ENCODE data around the gene RERG.
A peak's percentile ranks its signal among the peaks of the same experiment; 100 is the strongest.

Gene RERG, protein sequence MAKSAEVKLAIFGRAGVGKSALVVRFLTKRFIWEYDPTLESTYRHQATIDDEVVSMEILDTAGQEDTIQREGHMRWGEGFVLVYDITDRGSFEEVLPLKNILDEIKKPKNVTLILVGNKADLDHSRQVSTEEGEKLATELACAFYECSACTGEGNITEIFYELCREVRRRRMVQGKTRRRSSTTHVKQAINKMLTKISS

DNA sequence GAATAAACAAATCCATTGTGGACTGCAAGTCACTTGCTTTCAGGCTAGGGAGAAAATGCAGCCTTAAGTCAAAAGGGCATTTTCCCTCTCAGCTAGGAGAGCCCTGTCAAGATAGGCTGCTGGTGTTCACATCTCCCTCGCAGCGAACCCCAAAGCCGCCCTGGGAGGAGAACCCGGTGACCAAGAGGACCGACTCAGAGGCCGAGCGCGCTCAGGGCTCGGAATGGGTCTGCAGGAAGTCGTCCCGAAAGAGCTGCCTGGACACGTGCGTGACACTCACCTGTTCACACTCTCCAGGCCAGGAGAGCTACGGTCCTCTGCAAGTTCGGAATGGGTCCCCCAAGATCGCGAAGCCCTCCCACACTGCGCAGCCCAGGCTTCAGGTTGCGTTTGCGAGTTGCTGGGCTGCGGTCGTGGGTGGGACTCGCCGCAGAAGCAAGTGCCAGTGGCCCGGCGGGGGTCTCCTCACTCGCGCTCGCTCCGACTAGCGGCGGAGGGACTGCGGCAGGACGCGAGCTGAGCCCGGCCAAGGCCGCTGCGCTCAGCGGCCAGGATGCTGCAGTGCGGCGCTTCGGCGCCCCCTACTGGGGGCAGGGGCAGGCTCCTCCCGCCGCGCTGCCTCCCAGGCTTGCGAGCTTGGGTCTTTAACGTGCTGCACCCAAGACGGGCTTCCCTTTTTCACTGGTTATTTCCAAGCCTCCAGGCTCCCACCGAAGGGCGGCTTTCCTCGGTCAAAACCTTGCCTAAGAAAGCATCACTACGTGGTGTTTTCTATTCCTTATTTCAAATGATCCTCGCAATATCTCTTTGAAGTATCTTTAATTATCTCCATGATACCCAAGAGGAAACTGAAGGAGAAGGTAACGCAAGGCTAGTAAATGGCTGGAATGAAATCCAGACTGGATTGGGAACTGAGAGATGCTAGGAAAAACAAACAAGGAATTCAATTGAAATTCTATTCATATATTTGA lies at the start of gene RERG:
TSS of gene RERG (minus strand) at position 503 of the 971 bp plus-strand sequence. CDS start 3,928 bp downstream, outside the sequence.
- H3K4me1 ChIP-seq (ENCODE audit: control insufficient read depth, insufficient read depth, low read length) = peaks cover 5% of the 10 kb centered on the region; the same call in 1 of the 2 replicates
- H3K4me3 ChIP-seq (ENCODE audit: low read depth, low read length) = peak within 1 kb of the TSS; percentile 44
- ChIA-PET POLR2A (interaction anchor here (0.5 kb wide), 1 partner anchor 46 kb away, joined by 3 read pairs; no protein-coding TSS in a partner anchor), CTCF (interaction anchor here (0.5 to 5.2 kb wide), 56 partner anchors 8 to 1812 kb away, joined by 3 to 101 read pairs (median 4); partner anchors contain the start of gene ART4)
- no peaks in the 10 kb centered on the region for H3K36me3 ChIP-seq (ENCODE audit: control insufficient read depth in 2 of 2, insufficient read depth in 1 of 2, low read length in 2 of 2)
- peak within 1 kb of the TSS; percentile 28; the same call in 1 of the 2 replicates for H3K27ac ChIP-seq (ENCODE audit: extremely low read depth, low read depth, low read length)
- H3K9me3 ChIP-seq (ENCODE audit: control insufficient read depth, insufficient read depth, low read depth, low read length) = no peaks in the 10 kb centered on the region
- TF ChIP-seq KLF1 (tag by site-specific recombination; IDR thresholded peaks at IDR 0.05) (no peak), ZNF221 (tag by site-specific recombination; IDR thresholded peaks at IDR 0.05; ENCODE audit: borderline replicate concordance) (no peak), ZNF354C (tag by site-specific recombination; IDR thresholded peaks at IDR 0.05; ENCODE audit: borderline replicate concordance, low read depth) (no peak), ZNF169 (tag by site-specific recombination; IDR thresholded peaks at IDR 0.05) (no peak), KLF10 (tag by site-specific recombination; IDR thresholded peaks at IDR 0.05) (no peak), MEIS1 (CRISPR knock-in tag; IDR thresholded peaks at IDR 0.05; ENCODE audit: borderline replicate concordance) (no peak), TCF7L2 (IDR thresholded peaks at IDR 0.05; ENCODE audit: borderline replicate concordance, low read depth, low read length) (no peak), ZNF670 (tag by site-specific recombination; IDR thresholded peaks at IDR 0.05; ENCODE audit: low read depth) (no peak), GLI4 (tag by site-specific recombination; IDR thresholded peaks at IDR 0.05) (no peak), ZNF223 (tag by site-specific recombination; IDR thresholded peaks at IDR 0.05) (no peak), ZNF37A (tag by site-specific recombination; IDR thresholded peaks at IDR 0.05) (no peak), ZBTB1 (tag by site-specific recombination; IDR thresholded peaks at IDR 0.05) (no peak), HOXD13 (CRISPR knock-in tag; IDR thresholded peaks at IDR 0.05; ENCODE audit: borderline replicate concordance) (no peak), BCL11B (tag by site-specific recombination; IDR thresholded peaks at IDR 0.05; ENCODE audit: low read depth) (no peak), ZNF785 (tag by site-specific recombination; IDR thresholded peaks at IDR 0.05) (0 out of 2 replicates have a peak, but pooled peaks have one; percentile 41), KLF16 (tag by site-specific recombination; IDR thresholded peaks at IDR 0.05) (no peak), ZNF24 (tag by site-specific recombination; IDR thresholded peaks at IDR 0.05) (no peak; the same call in 1 of the 2 replicates), ZNF596 (tag by site-specific recombination; IDR thresholded peaks at IDR 0.05) (no peak), OSR2 (tag by site-specific recombination; IDR thresholded peaks at IDR 0.05) (no peak), ZNF530 (tag by site-specific recombination; IDR thresholded peaks at IDR 0.05; ENCODE audit: low read depth) (no peak), GLI2 (tag by site-specific recombination; IDR thresholded peaks at IDR 0.05; ENCODE audit: borderline replicate concordance, low read depth) (no peak), ZEB2 (tag by site-specific recombination; IDR thresholded peaks at IDR 0.05) (peak; percentile 82), ZNF341 (tag by site-specific recombination; IDR thresholded peaks at IDR 0.05; ENCODE audit: low read depth) (no peak)
- TF ChIP-seq, protein P1, sequence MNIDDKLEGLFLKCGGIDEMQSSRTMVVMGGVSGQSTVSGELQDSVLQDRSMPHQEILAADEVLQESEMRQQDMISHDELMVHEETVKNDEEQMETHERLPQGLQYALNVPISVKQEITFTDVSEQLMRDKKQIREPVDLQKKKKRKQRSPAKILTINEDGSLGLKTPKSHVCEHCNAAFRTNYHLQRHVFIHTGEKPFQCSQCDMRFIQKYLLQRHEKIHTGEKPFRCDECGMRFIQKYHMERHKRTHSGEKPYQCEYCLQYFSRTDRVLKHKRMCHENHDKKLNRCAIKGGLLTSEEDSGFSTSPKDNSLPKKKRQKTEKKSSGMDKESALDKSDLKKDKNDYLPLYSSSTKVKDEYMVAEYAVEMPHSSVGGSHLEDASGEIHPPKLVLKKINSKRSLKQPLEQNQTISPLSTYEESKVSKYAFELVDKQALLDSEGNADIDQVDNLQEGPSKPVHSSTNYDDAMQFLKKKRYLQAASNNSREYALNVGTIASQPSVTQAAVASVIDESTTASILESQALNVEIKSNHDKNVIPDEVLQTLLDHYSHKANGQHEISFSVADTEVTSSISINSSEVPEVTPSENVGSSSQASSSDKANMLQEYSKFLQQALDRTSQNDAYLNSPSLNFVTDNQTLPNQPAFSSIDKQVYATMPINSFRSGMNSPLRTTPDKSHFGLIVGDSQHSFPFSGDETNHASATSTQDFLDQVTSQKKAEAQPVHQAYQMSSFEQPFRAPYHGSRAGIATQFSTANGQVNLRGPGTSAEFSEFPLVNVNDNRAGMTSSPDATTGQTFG (tag by site-specific recombination; IDR thresholded peaks at IDR 0.05; ENCODE audit: borderline replicate concordance) = no peak
- TF ChIP-seq, protein P2, sequence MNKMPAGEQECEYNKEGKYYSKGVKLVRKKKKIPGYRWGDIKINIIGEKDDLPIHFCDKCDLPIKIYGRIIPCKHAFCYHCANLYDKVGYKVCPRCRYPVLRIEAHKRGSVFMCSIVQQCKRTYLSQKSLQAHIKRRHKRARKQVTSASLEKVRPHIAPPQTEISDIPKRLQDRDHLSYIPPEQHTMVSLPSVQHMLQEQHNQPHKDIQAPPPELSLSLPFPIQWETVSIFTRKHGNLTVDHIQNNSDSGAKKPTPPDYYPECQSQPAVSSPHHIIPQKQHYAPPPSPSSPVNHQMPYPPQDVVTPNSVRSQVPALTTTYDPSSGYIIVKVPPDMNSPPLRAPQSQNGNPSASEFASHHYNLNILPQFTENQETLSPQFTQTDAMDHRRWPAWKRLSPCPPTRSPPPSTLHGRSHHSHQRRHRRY (tag by site-specific recombination; IDR thresholded peaks at IDR 0.05) = no peak
- TF ChIP-seq, protein P3, sequence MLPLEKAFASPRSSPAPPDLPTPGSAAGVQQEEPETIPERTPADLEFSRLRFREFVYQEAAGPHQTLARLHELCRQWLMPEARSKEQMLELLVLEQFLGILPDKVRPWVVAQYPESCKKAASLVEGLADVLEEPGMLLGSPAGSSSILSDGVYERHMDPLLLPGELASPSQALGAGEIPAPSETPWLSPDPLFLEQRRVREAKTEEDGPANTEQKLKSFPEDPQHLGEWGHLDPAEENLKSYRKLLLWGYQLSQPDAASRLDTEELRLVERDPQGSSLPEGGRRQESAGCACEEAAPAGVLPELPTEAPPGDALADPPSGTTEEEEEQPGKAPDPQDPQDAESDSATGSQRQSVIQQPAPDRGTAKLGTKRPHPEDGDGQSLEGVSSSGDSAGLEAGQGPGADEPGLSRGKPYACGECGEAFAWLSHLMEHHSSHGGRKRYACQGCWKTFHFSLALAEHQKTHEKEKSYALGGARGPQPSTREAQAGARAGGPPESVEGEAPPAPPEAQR (tag by site-specific recombination; IDR thresholded peaks at IDR 0.05) = no peak
- TF ChIP-seq, protein P4, sequence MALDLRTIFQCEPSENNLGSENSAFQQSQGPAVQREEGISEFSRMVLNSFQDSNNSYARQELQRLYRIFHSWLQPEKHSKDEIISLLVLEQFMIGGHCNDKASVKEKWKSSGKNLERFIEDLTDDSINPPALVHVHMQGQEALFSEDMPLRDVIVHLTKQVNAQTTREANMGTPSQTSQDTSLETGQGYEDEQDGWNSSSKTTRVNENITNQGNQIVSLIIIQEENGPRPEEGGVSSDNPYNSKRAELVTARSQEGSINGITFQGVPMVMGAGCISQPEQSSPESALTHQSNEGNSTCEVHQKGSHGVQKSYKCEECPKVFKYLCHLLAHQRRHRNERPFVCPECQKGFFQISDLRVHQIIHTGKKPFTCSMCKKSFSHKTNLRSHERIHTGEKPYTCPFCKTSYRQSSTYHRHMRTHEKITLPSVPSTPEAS (tag by site-specific recombination; IDR thresholded peaks at IDR 0.05) = no peak

Measured in HEK293 (cell line).